Muscle of back (tissue), 13 donors: Measurements from ENCODE around the gene CYB561D2. TPM values are rescaled to one million over a fixed set of nuclear protein-coding genes. Genes with fewer than 3 reads are reported as not detected.
A peak's percentile ranks its signal among the peaks of the same experiment; 100 is the strongest.
"Not testable (repeated sequence)": the region's sequence is repeated elsewhere in the genome, so short reads cannot be mapped to it uniquely, and the experiment has no call there.

Source experiments
- DNase-seq, 3 donors: peaks; one replicate each; pipeline versions ENCODE4 v3.0.0 to v3.0.0-alpha.2; 2013
- long read RNA-seq, 9 donors: transcript quantifications; one replicate each; lab custom pipeline, GENCODE V29; 2026
- polyA plus RNA-seq, 10 donors: library from polyadenylated mRNA; unstranded; fragments of 120-200 nt; gene quantifications; one replicate each; pipeline ENCODE4 v1.2.1, GENCODE V29; 2013; ENCODE audit not compliant: insufficient read length in 10 of 10

The CYB561D2 gene
- 10 to 100 TPM in 1 of 10 donors, 1 to 10 TPM in 9; 5.9 to 10.2 (median 7.0) TPM for polyA plus RNA-seq
- long read RNA-seq, donor 1, partial matches to known transcripts: 0 of 3 reads
- long read RNA-seq, donor 1, other reads (novel, unspliced or antisense): 0 of 3 reads
- long read RNA-seq, donor 2, partial matches to known transcripts: 0 of 4 reads
- long read RNA-seq, donor 2, other reads (novel, unspliced or antisense): 0 of 4 reads
- long read RNA-seq, donor 3: 0 reads
- long read RNA-seq, donor 4, partial matches to known transcripts: 0 of 1 reads
- long read RNA-seq, donor 4, other reads (novel, unspliced or antisense): 0 of 1 reads
- long read RNA-seq, donor 5, partial matches to known transcripts: 0 of 6 reads
- long read RNA-seq, donor 5, other reads (novel, unspliced or antisense): 0 of 6 reads
- long read RNA-seq, donor 6, partial matches to known transcripts: 0 of 5 reads
- long read RNA-seq, donor 6, other reads (novel, unspliced or antisense): 0 of 5 reads
- long read RNA-seq, donor 7, partial matches to known transcripts: 17 of 25 reads
- long read RNA-seq, donor 7, other reads (novel, unspliced or antisense): 7 of 25 reads
- long read RNA-seq, donor 8, partial matches to known transcripts: 0 of 3 reads
- long read RNA-seq, donor 8, other reads (novel, unspliced or antisense): 0 of 3 reads
- long read RNA-seq, donor 9: 0 reads

- DNase-seq: peak; percentile 94 to 98 (median 96)
Measured at GRCh38 chr3:50350527-50351322, at the start of gene CYB561D2, which contains the start of gene NPRL2. TSS of gene CYB561D2 (plus strand) at chr3:50350862. CDS start at chr3:50351434, 572 bp downstream. TSS of gene NPRL2 (minus strand) at chr3:50350775. CDS start at chr3:50350652, 123 bp downstream.

- DNase-seq: no peak
Measured at GRCh38 chr3:50302095-50303012, 48.3 kb upstream of the CYB561D2 start.

- peak in 1 of 3 donors; percentile 89 for DNase-seq
Measured at GRCh38 chr3:50303013-50303815, 47.4 kb upstream of the CYB561D2 start, which contains the start of gene HYAL1. TSS of gene HYAL1 (minus strand) at chr3:50303574. CDS start at chr3:50302956, 618 bp downstream.

- DNase-seq: no peak
Measured at GRCh38 chr3:50304601-50305000, 46.1 kb upstream of the CYB561D2 start.

GRCh38 chr3:50312041-50312440 is 38.6 kb upstream of the CYB561D2 start:
- DNase-seq: not testable (repeated sequence)

GRCh38 chr3:50314342-50314741 is 36.3 kb upstream of the CYB561D2 start:
- DNase-seq: no peak

- no peak for DNase-seq
Measured at GRCh38 chr3:50314816-50315215, 35.8 kb upstream of the CYB561D2 start.

- DNase-seq: no peak
Measured at GRCh38 chr3:50316657-50317242, 33.9 kb upstream of the CYB561D2 start.

- DNase-seq: no peak
Measured at GRCh38 chr3:50317300-50317699, 33.4 kb upstream of the CYB561D2 start.

- DNase-seq: no peak
Measured at GRCh38 chr3:50318163-50318562, 32.5 kb upstream of the CYB561D2 start.

GRCh38 chr3:50318615-50319014 is 32.0 kb upstream of the CYB561D2 start:
- DNase-seq: no peak

GRCh38 chr3:50319181-50319893 is 31.3 kb upstream of the CYB561D2 start:
- DNase-seq: no peak

- DNase-seq: no peak
Measured at GRCh38 chr3:50319894-50320625, 30.6 kb upstream of the CYB561D2 start.

GRCh38 chr3:50320853-50321335 is 29.8 kb upstream of the CYB561D2 start:
- DNase-seq: peak; percentile 77 to 95 (median 89)

- DNase-seq: peak; percentile 90 to 97 (median 91)
Measured at GRCh38 chr3:50321336-50322114, 29.1 kb upstream of the CYB561D2 start.

- no peak for DNase-seq
Measured at GRCh38 chr3:50322115-50322385, 28.6 kb upstream of the CYB561D2 start.

- DNase-seq: peak in 1 of 3 donors; percentile 59
Measured at GRCh38 chr3:50322386-50323091, 28.1 kb upstream of the CYB561D2 start, which contains the start of gene HYAL2. TSS of gene HYAL2 (minus strand) at chr3:50322745. CDS start at chr3:50320489, 2,256 bp downstream.
